HCT116 (cell line): ENCODE measurements around the gene MAP4K1. TPM values are rescaled to one million over a fixed set of nuclear protein-coding genes. Genes with fewer than 3 reads are reported as not detected.

Experiments used
- ATAC-seq: fragments of 200-7000 bp; cut with Tn5 transposase; 2 replicates; pipeline ENCODE4 v1.9.1; 2020; ENCODE audit warnings: mild to moderate bottlenecking, moderate library complexity
- BruUV-seq: library from RNA; stranded (reverse); fragments of 400-500 nt; replicated peaks from 2 replicates; lab custom pipeline; 2021; lab: Mats Ljungman, UMichigan
- CTCF ChIA-PET: fragments of 300-600 bp; sonication (Branson Sonifier 250); formaldehyde crosslinking; loops from one replicate; lab custom pipeline; 2021; ENCODE audit warnings: antibody characterized with exemption; lab: Charles Lee
- POLR2A ChIA-PET: fragments of 300-600, 350-600 bp; sonication (Branson Sonifier 250); formaldehyde crosslinking; loops from one replicate; lab custom pipeline; 2021; ENCODE audit warnings: antibody characterized with exemption; lab: Charles Lee
- RAD21 ChIA-PET, 2 experiments: fragments of 300-600 bp; sonication (Branson Sonifier 250); formaldehyde crosslinking; loops; one replicate each; lab custom pipeline; 2023; ENCODE audit warnings: low total read pairs in 2 of 2; ENCODE audit not compliant: uncharacterized antibody in 2 of 2, unreplicated experiment in 2 of 2, low non-redundant PET in 1 of 2; lab: Charles Lee
- DNase-seq: peaks from one replicate; pipeline ENCODE4 v3.0.0-alpha.2; 2010; ENCODE audit warnings: low read depth, low spot score
- H2AFZ ChIP-seq: fragments of 200-600 bp; shearing (Covaris generic), sonication (generic); 2 replicates; pipeline ENCODE4 v1.6.1; 2017; ENCODE audit warnings: low read depth, mixed run types, mixed read lengths, antibody characterized with exemption, low read length; ENCODE audit not compliant: poor library complexity, severe bottlenecking
- H3K27ac ChIP-seq: 2 replicates; pipeline ENCODE4 v1.5.1; 2012; ENCODE audit warnings: low read depth, low read length
- H3K27me3 ChIP-seq: fragments of 200-600 bp; sonication (generic); 2 replicates; pipeline ENCODE4 v1.6.1; 2016; ENCODE audit warnings: mixed run types, low read length, mixed read lengths; ENCODE audit not compliant: insufficient read depth
- H3K36me3 ChIP-seq, 2 experiments: fragments of 200-500 bp in 1 of 2; fragments of 200-600 bp in 1 of 2; sonication (Bioruptor generic) in 1 of 2; sonication (generic) in 1 of 2; 2 replicates each; pipeline versions ENCODE4 v1.5.1 to v1.6.1; 2014 to 2016; ENCODE audit warnings: low read length in 2 of 2, inconsistent platforms in 1 of 2, mixed read lengths in 1 of 2, mixed run types in 1 of 2; ENCODE audit not compliant: insufficient read depth in 2 of 2, control insufficient read depth in 1 of 2
- H3K4me1 ChIP-seq, 2 experiments: fragments of 200-600 bp in 1 of 2; sonication (generic) in 1 of 2; 2 replicates each; pipeline versions ENCODE4 v1.5.1 to v1.6.1; 2012 to 2017; ENCODE audit warnings: low read length in 2 of 2, inconsistent platforms in 1 of 2, mild to moderate bottlenecking in 1 of 2, mixed read lengths in 1 of 2, mixed run types in 1 of 2, moderate library complexity in 1 of 2; ENCODE audit not compliant: insufficient read depth in 2 of 2, control insufficient read depth in 1 of 2
- H3K4me2 ChIP-seq: fragments of 200-600 bp; sonication (generic); 2 replicates; pipeline ENCODE4 v1.6.1; 2017; ENCODE audit warnings: mixed run types, low read length, mixed read lengths
- H3K4me3 ChIP-seq, 2 experiments: fragments of 200-600 bp in 1 of 2; sonication (generic) in 1 of 2; replicated peaks in 1 of 2; 2 replicates each; pipeline ENCODE4 v1.5.1; 2011 to 2016; ENCODE audit warnings: low read length in 2 of 2, control low read depth in 1 of 2, low read depth in 1 of 2, mild to moderate bottlenecking in 1 of 2, mixed read lengths in 1 of 2, mixed run types in 1 of 2
- H3K79me2 ChIP-seq: fragments of 200-600 bp; sonication (generic); 2 replicates; pipeline ENCODE4 v1.6.1; 2017; ENCODE audit warnings: mild to moderate bottlenecking, mixed run types, low read length, moderate library complexity, mixed read lengths; ENCODE audit not compliant: insufficient read depth
- H3K9ac ChIP-seq: fragments of 200-600 bp; sonication (generic); 2 replicates; pipeline ENCODE4 v1.6.1; 2016; ENCODE audit warnings: low read length, mixed read lengths
- H3K9me2 ChIP-seq: fragments of 200-600 bp; sonication (generic), shearing (Covaris generic); 2 replicates; pipeline ENCODE4 v1.6.1; 2017; ENCODE audit warnings: mixed run types, mild to moderate bottlenecking, moderate library complexity; ENCODE audit not compliant: insufficient read depth
- H3K9me3 ChIP-seq, 2 experiments: fragments of 200-500 bp in 1 of 2; fragments of 200-600 bp in 1 of 2; sonication (Bioruptor generic) in 1 of 2; sonication (generic) in 1 of 2; 2 replicates each; pipeline ENCODE4 v1.6.1; 2014 to 2017; ENCODE audit warnings: low read length in 2 of 2, mixed read lengths in 2 of 2, inconsistent platforms in 1 of 2, low read depth in 1 of 2, mild to moderate bottlenecking in 1 of 2, mixed run types in 1 of 2, moderate library complexity in 1 of 2; ENCODE audit not compliant: control insufficient read depth in 1 of 2, insufficient read depth in 1 of 2
- H4K20me1 ChIP-seq: fragments of 200-600 bp; sonication (generic), shearing (Covaris generic); 2 replicates; pipeline ENCODE4 v1.6.1; 2017; ENCODE audit warnings: mixed run types, mild to moderate bottlenecking, moderate library complexity; ENCODE audit not compliant: insufficient read depth
- ATF3 ChIP-seq: IDR thresholded peaks from 2 replicates; pipeline ENCODE4 v1.6.1; 2012
- CBX3 ChIP-seq: IDR thresholded peaks from 2 replicates; pipeline ENCODE4 v1.6.1; 2012; ENCODE audit warnings: low read depth
- CEBPB ChIP-seq: IDR thresholded peaks from 2 replicates; pipeline ENCODE4 v1.6.1; 2012; ENCODE audit warnings: low read depth
- CTCF ChIP-seq, 3 experiments: fragments of 200-600 bp in 1 of 3; sonication (generic) in 1 of 3; IDR thresholded peaks in 2 of 3; conservative IDR thresholded peaks in 1 of 3; 2 replicates each; pipeline ENCODE4 v1.5.1; 2012 to 2017; ENCODE audit warnings: low read depth in 2 of 3, low read length in 2 of 3, antibody characterized with exemption in 1 of 3, borderline replicate concordance in 1 of 3, control low read depth in 1 of 3, mild to moderate bottlenecking in 1 of 3, mixed read lengths in 1 of 3, mixed run types in 1 of 3, moderate library complexity in 1 of 3; ENCODE audit not compliant: insufficient read depth in 1 of 3
- ELF1 ChIP-seq: IDR thresholded peaks from 2 replicates; pipeline ENCODE4 v1.6.1; 2012; ENCODE audit warnings: low read depth, borderline replicate concordance
- EZH2 ChIP-seq: fragments of 200-600 bp; sonication (generic); IDR thresholded peaks from 2 replicates; pipeline ENCODE4 v1.6.1; 2017; ENCODE audit warnings: antibody characterized with exemption, mixed run types
- FOSL1 ChIP-seq: IDR thresholded peaks from 2 replicates; pipeline ENCODE4 v1.6.1; 2012; ENCODE audit warnings: low read depth
- JUND ChIP-seq: IDR thresholded peaks from 2 replicates; pipeline ENCODE4 v1.6.1; 2012
- POLR2A ChIP-seq: IDR thresholded peaks from 2 replicates; pipeline ENCODE4 v1.7.0; 2011; ENCODE audit warnings: borderline replicate concordance; ENCODE audit not compliant: insufficient read depth, insufficient read length; ENCODE audit errors: extremely low read depth
- SIN3A ChIP-seq: IDR thresholded peaks from 2 replicates; pipeline ENCODE4 v1.6.1; 2012; ENCODE audit warnings: low read depth
- SP1 ChIP-seq: IDR thresholded peaks from 2 replicates; pipeline ENCODE4 v1.6.1; 2012; ENCODE audit warnings: low read depth
- SRF ChIP-seq: IDR thresholded peaks from 2 replicates; pipeline ENCODE4 v1.6.1; 2012; ENCODE audit warnings: low read depth
- TCF7L2 ChIP-seq: IDR thresholded peaks from 2 replicates; pipeline ENCODE4 v1.7.0; 2011; ENCODE audit warnings: borderline replicate concordance, inconsistent platforms; ENCODE audit not compliant: insufficient read depth, insufficient read length; ENCODE audit errors: extremely low read depth
- YY1 ChIP-seq: IDR thresholded peaks from 2 replicates; pipeline ENCODE4 v1.6.1; 2011; ENCODE audit warnings: low read length, low read depth, moderate library complexity, mild to moderate bottlenecking; ENCODE audit not compliant: insufficient replicate concordance; ENCODE audit errors: extremely low read depth
- ZNF274 ChIP-seq: fragments of 200-500 bp; sonication (Bioruptor generic); IDR thresholded peaks from 2 replicates; pipeline ENCODE4 v1.6.1; 2014; ENCODE audit warnings: mild to moderate bottlenecking, low read depth, low read length, inconsistent platforms
- intact Hi-C: fragments of 100-400 bp; cut with micrococcal nuclease; formaldehyde crosslinking; loops from 2 replicates; pipeline ENCODE4 v1.10.0; 2022
- total RNA-seq: library from RNA; stranded (reverse); gene quantifications from one replicate; pipeline ENCODE4 v1.2.1, GENCODE V29; 2021; ENCODE audit not compliant: unreplicated experiment
- TF ChIP-seq, protein P1 (sequence below): IDR thresholded peaks from 2 replicates; pipeline ENCODE4 v1.6.1; 2011; ENCODE audit warnings: mild to moderate bottlenecking, low read length, moderate library complexity; ENCODE audit not compliant: insufficient replicate concordance; ENCODE audit errors: extremely low read depth

MAP4K1 gene
- total RNA-seq, 1 experiment from 2014 or later = 9.1 TPM

GRCh38 chr19:38583985-38584305 lies 33.8 kb downstream of the MAP4K1 start:
- H3K27me3 ChIP-seq = no peaks in the 10 kb centered on the region
- no peak overlapping the region for H3K27ac ChIP-seq
- no peaks in the 10 kb centered on the region for H3K36me3 ChIP-seq
- no peaks in the 10 kb centered on the region for H3K4me1 ChIP-seq
- no peak for ATAC-seq
- no TSS peak for BruUV-seq
- no peak overlapping the region for H3K4me3 ChIP-seq
- H3K9me3 ChIP-seq = no peaks in the 10 kb centered on the region
- intact Hi-C loops = no loop called here
- ChIA-PET POLR2A (no interaction called here), RAD21 (no interaction called here), CTCF (no interaction called here)
- H3K79me2 ChIP-seq = no peaks in the 10 kb centered on the region
- TF ChIP-seq, protein P1, sequence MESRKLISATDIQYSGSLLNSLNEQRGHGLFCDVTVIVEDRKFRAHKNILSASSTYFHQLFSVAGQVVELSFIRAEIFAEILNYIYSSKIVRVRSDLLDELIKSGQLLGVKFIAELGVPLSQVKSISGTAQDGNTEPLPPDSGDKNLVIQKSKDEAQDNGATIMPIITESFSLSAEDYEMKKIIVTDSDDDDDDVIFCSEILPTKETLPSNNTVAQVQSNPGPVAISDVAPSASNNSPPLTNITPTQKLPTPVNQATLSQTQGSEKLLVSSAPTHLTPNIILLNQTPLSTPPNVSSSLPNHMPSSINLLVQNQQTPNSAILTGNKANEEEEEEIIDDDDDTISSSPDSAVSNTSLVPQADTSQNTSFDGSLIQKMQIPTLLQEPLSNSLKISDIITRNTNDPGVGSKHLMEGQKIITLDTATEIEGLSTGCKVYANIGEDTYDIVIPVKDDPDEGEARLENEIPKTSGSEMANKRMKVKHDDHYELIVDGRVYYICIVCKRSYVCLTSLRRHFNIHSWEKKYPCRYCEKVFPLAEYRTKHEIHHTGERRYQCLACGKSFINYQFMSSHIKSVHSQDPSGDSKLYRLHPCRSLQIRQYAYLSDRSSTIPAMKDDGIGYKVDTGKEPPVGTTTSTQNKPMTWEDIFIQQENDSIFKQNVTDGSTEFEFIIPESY = no peak
- TF ChIP-seq EZH2 = no peak
- no peaks in the 10 kb centered on the region for H4K20me1 ChIP-seq
- DNase-seq = no peak
- H3K9ac ChIP-seq = no peak overlapping the region
- no peak overlapping the region for H3K4me2 ChIP-seq
- no peak overlapping the region for H2AFZ ChIP-seq
- H3K9me2 ChIP-seq = no peaks in the 10 kb centered on the region

DNA sequence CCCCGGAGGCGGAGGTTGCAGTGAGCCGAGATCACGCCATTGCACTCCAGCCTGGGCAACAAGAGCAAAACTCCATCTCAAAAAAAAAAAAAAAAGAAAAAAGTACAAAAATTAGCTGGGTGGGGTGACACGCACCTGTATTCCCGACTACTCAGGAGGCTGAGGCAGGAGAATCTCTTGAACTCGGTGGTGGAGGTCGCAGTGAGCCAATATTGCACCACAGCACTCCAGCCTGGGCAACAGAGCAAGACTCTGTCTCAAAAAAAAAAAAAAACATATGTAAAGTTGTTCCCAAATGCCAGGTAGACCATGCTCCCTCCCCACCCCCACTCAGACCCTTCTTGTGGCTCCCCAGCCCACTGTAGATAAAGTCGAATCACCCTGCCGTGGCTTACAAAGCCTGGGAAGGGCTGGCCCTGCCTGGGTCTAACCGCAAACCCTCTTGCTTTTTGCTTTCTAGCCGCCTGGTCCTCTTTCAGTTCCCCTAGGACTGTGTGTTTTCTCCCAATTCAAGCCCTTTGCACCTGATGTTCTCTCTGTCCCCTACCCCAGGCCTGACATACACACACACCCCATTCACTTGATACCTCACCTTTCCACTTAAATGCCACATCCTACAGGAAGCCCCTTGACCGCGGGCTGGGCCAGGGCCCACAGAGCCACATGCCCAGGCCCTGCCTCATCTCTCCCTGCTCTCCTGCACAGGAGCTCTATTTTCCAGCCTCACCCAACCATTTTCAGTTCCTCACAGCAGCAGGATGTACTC lies 34.4 kb downstream of the MAP4K1 start:
- intact Hi-C loops = no loop called here
- BruUV-seq = no TSS peak
- ChIA-PET CTCF (interaction anchor here (1.0 kb wide), 1 partner anchor 347 kb away, joined by 3 read pairs; the partner anchor contains the start of genes MRPS12 and SARS2), POLR2A (no interaction called here), RAD21 (no interaction called here)
- no peaks in the 10 kb centered on the region for H3K9me3 ChIP-seq
- H3K27me3 ChIP-seq = no peaks in the 10 kb centered on the region
- no peak overlapping the region for H3K27ac ChIP-seq
- no peaks in the 10 kb centered on the region for H3K79me2 ChIP-seq
- no peak overlapping the region for H3K4me3 ChIP-seq
- ATAC-seq (no peak; the same call in 1 of the 2 replicates), DNase-seq (no peak)
- no peaks in the 10 kb centered on the region for H4K20me1 ChIP-seq
- no peak overlapping the region for H2AFZ ChIP-seq
- H3K9ac ChIP-seq = no peak overlapping the region
- H3K4me1 ChIP-seq = no peaks in the 10 kb centered on the region
- no peak overlapping the region for H3K4me2 ChIP-seq
- no peaks in the 10 kb centered on the region for H3K36me3 ChIP-seq
- no peaks in the 10 kb centered on the region for H3K9me2 ChIP-seq
- TF ChIP-seq POLR2A (no peak), SP1 (no peak), YY1 (no peak), CEBPB (no peak), FOSL1 (no peak), JUND (no peak), SIN3A (no peak), SRF (no peak), CBX3 (no peak), TCF7L2 (no peak), ATF3 (no peak), CTCF (IDR thresholded peaks at IDR 0.05 in 2 of 3, conservative IDR thresholded peaks at IDR 0.05 in 1 of 3; ENCODE audit: borderline replicate concordance in 1 of 3, insufficient read depth in 1 of 3, low read depth in 2 of 3, low read length in 2 of 3) (no peak), ELF1 (no peak), ZNF274 (no peak)
